IPS-20b (cell line): Measurements from ENCODE around the gene OR5K2.

Experiments used
- H3K27ac ChIP-seq: one replicate; pipeline ENCODE4 v1.5.1; 2013; ENCODE audit warnings: low read length
- H3K27me3 ChIP-seq: 2 replicates; pipeline ENCODE4 v1.6.1; 2013; ENCODE audit warnings: mild to moderate bottlenecking, low read length, inconsistent platforms; ENCODE audit not compliant: insufficient read depth
- H3K36me3 ChIP-seq: 2 replicates; pipeline ENCODE4 v1.6.1; 2013; ENCODE audit warnings: low read depth, mild to moderate bottlenecking, inconsistent platforms, low read length, moderate library complexity; ENCODE audit not compliant: insufficient read depth
- H3K4me1 ChIP-seq: 2 replicates; pipeline ENCODE4 v1.6.1; 2013; ENCODE audit warnings: mild to moderate bottlenecking, control low read depth, inconsistent platforms, low read length, moderate library complexity; ENCODE audit not compliant: insufficient read depth
- H3K4me3 ChIP-seq: 2 replicates; pipeline ENCODE4 v1.5.1; 2013; ENCODE audit warnings: mild to moderate bottlenecking, low read length, inconsistent platforms
- H3K9ac ChIP-seq: 2 replicates; pipeline ENCODE4 v1.6.1; 2013; ENCODE audit warnings: low read depth, mild to moderate bottlenecking, inconsistent platforms, low read length, moderate library complexity
- H3K9me3 ChIP-seq: 2 replicates; pipeline ENCODE4 v1.6.1; 2013; ENCODE audit warnings: mild to moderate bottlenecking, low read depth, low read length, inconsistent platforms; ENCODE audit not compliant: insufficient read depth

OR5K2 gene

GRCh38 chr3:98497381-98497780 lies at the start of gene OR5K2:
OR5K2 (plus strand) TSS chr3:98497681; CDS start chr3:98497681, 0 bp downstream.
- Histone ChIP-seq H3K9me3 (no peaks in the 10 kb centered on the region), H3K27me3 (no peaks in the 10 kb centered on the region), H3K27ac (no peak within 1 kb of the TSS), H3K4me3 (no peak within 1 kb of the TSS), H3K36me3 (no peaks in the 10 kb centered on the region), H3K4me1 (no peaks in the 10 kb centered on the region), H3K9ac (no peak within 1 kb of the TSS)

- Histone ChIP-seq H3K4me3 (no peak overlapping the region), H3K36me3 (no peaks in the 10 kb centered on the region), H3K27me3 (no peaks in the 10 kb centered on the region), H3K9ac (no peak overlapping the region), H3K27ac (no peak overlapping the region), H3K9me3 (no peaks in the 10 kb centered on the region), H3K4me1 (no peaks in the 10 kb centered on the region)
These were observed 47.8 kb upstream of the OR5K2 start for GRCh38 chr3:98449606-98450193.

GRCh38 chr3:98450372-98450771 lies 47.1 kb upstream of the OR5K2 start:
- Histone ChIP-seq H3K9me3 (no peaks in the 10 kb centered on the region), H3K4me3 (no peak overlapping the region), H3K4me1 (no peaks in the 10 kb centered on the region), H3K27ac (no peak overlapping the region), H3K27me3 (no peaks in the 10 kb centered on the region), H3K36me3 (no peaks in the 10 kb centered on the region), H3K9ac (no peak overlapping the region)

GRCh38 chr3:98453827-98454226 lies 43.7 kb upstream of the OR5K2 start:
- H3K4me1 ChIP-seq: no peaks in the 10 kb centered on the region
- no peaks in the 10 kb centered on the region for H3K9me3 ChIP-seq
- no peaks in the 10 kb centered on the region for H3K27me3 ChIP-seq
- no peak overlapping the region for H3K9ac ChIP-seq
- H3K36me3 ChIP-seq: no peaks in the 10 kb centered on the region
- no peak overlapping the region for H3K4me3 ChIP-seq
- no peak overlapping the region for H3K27ac ChIP-seq

- H3K36me3 ChIP-seq: no peaks in the 10 kb centered on the region
- H3K9me3 ChIP-seq: no peaks in the 10 kb centered on the region
- no peak overlapping the region for H3K27ac ChIP-seq
- H3K4me1 ChIP-seq: no peaks in the 10 kb centered on the region
- H3K4me3 ChIP-seq: no peak overlapping the region
- no peak overlapping the region for H3K9ac ChIP-seq
- no peaks in the 10 kb centered on the region for H3K27me3 ChIP-seq
These were observed 42.6 kb upstream of the OR5K2 start for GRCh38 chr3:98454929-98455328.

- no peaks in the 10 kb centered on the region for H3K9me3 ChIP-seq
- H3K4me1 ChIP-seq: no peaks in the 10 kb centered on the region
- no peak overlapping the region for H3K27ac ChIP-seq
- no peak overlapping the region for H3K4me3 ChIP-seq
- H3K9ac ChIP-seq: no peak overlapping the region
- no peaks in the 10 kb centered on the region for H3K27me3 ChIP-seq
- H3K36me3 ChIP-seq: no peaks in the 10 kb centered on the region
These were observed 39.9 kb upstream of the OR5K2 start for GRCh38 chr3:98457543-98457942.

GRCh38 chr3:98460220-98460619 lies 37.3 kb upstream of the OR5K2 start:
- H3K36me3 ChIP-seq: no peaks in the 10 kb centered on the region
- no peaks in the 10 kb centered on the region for H3K9me3 ChIP-seq
- no peak overlapping the region for H3K4me3 ChIP-seq
- H3K4me1 ChIP-seq: no peaks in the 10 kb centered on the region
- no peak overlapping the region for H3K9ac ChIP-seq
- H3K27ac ChIP-seq: no peak overlapping the region
- no peaks in the 10 kb centered on the region for H3K27me3 ChIP-seq

- Histone ChIP-seq H3K4me3 (no peak within 1 kb of the TSS), H3K9ac (no peak within 1 kb of the TSS), H3K27ac (no peak within 1 kb of the TSS), H3K4me1 (no peaks in the 10 kb centered on the region), H3K36me3 (no peaks in the 10 kb centered on the region), H3K9me3 (no peaks in the 10 kb centered on the region), H3K27me3 (no peaks in the 10 kb centered on the region)
These were observed 34.6 kb upstream of the OR5K2 start, which contains the start of gene OR5K1 for GRCh38 chr3:98462901-98463300. OR5K1 (plus strand) TSS chr3:98463201; CDS start chr3:98469577, 6,376 bp downstream.

GRCh38 chr3:98482717-98483482 lies 14.6 kb upstream of the OR5K2 start:
- Histone ChIP-seq H3K36me3 (no peaks in the 10 kb centered on the region), H3K4me3 (no peak overlapping the region), H3K9me3 (no peaks in the 10 kb centered on the region), H3K27me3 (no peaks in the 10 kb centered on the region), H3K27ac (no peak overlapping the region), H3K9ac (no peak overlapping the region), H3K4me1 (no peaks in the 10 kb centered on the region)

GRCh38 chr3:98483626-98484025 lies 13.9 kb upstream of the OR5K2 start:
- no peak overlapping the region for H3K9ac ChIP-seq
- H3K36me3 ChIP-seq: no peaks in the 10 kb centered on the region
- no peaks in the 10 kb centered on the region for H3K9me3 ChIP-seq
- no peaks in the 10 kb centered on the region for H3K27me3 ChIP-seq
- H3K4me3 ChIP-seq: no peak overlapping the region
- no peaks in the 10 kb centered on the region for H3K4me1 ChIP-seq
- no peak overlapping the region for H3K27ac ChIP-seq

GRCh38 chr3:98500019-98500418 lies 2.5 kb downstream of the OR5K2 start:
- Histone ChIP-seq H3K9me3 (no peaks in the 10 kb centered on the region), H3K27me3 (no peaks in the 10 kb centered on the region), H3K4me3 (no peak overlapping the region), H3K9ac (no peak overlapping the region), H3K36me3 (no peaks in the 10 kb centered on the region), H3K4me1 (no peaks in the 10 kb centered on the region), H3K27ac (no peak overlapping the region)

- no peaks in the 10 kb centered on the region for H3K36me3 ChIP-seq
- H3K4me1 ChIP-seq: no peaks in the 10 kb centered on the region
- no peak overlapping the region for H3K4me3 ChIP-seq
- no peaks in the 10 kb centered on the region for H3K9me3 ChIP-seq
- H3K27me3 ChIP-seq: no peaks in the 10 kb centered on the region
- H3K27ac ChIP-seq: no peak overlapping the region
- no peak overlapping the region for H3K9ac ChIP-seq
These were observed 3.8 kb downstream of the OR5K2 start for GRCh38 chr3:98501270-98501669.
